Measurements from ENCODE around the gene GLS2.

Gene GLS2

GRCh38 chr12:56425940-56426438 is 62.0 kb downstream of the GLS2 start:
- no peak overlapping the region for H3K27ac ChIP-seq
- TF ChIP-seq, protein P1, sequence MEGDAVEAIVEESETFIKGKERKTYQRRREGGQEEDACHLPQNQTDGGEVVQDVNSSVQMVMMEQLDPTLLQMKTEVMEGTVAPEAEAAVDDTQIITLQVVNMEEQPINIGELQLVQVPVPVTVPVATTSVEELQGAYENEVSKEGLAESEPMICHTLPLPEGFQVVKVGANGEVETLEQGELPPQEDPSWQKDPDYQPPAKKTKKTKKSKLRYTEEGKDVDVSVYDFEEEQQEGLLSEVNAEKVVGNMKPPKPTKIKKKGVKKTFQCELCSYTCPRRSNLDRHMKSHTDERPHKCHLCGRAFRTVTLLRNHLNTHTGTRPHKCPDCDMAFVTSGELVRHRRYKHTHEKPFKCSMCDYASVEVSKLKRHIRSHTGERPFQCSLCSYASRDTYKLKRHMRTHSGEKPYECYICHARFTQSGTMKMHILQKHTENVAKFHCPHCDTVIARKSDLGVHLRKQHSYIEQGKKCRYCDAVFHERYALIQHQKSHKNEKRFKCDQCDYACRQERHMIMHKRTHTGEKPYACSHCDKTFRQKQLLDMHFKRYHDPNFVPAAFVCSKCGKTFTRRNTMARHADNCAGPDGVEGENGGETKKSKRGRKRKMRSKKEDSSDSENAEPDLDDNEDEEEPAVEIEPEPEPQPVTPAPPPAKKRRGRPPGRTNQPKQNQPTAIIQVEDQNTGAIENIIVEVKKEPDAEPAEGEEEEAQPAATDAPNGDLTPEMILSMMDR (conservative IDR thresholded peaks at IDR 0.05), result no peak

- H3K27ac ChIP-seq, result no peak overlapping the region
- TF ChIP-seq, protein P1 (conservative IDR thresholded peaks at IDR 0.05), result no peak
Observed at GRCh38 chr12:56425193-56425592, 62.8 kb downstream of the GLS2 start.
